Liver (tissue), 3 donors: Measurements from ENCODE around the gene GNG12.
"Not testable (repeated sequence)": the region's sequence is repeated elsewhere in the genome, so short reads cannot be mapped to it uniquely, and the experiment has no call there.

Source experiments
- ATF3 ChIP-seq: IDR thresholded peaks from 2 replicates; pipeline ENCODE4 v1.6.1; 2016; ENCODE audit warnings: antibody characterized with exemption
- CTCF ChIP-seq: fragments of 150-350 bp; IDR thresholded peaks from 2 replicates; pipeline ENCODE4 v1.5.1; 2017; ENCODE audit warnings: improper control_type of control experiment, low read depth, low read length; ENCODE audit not compliant: missing input control
- FOXA1 ChIP-seq: IDR thresholded peaks from 2 replicates; pipeline ENCODE4 v1.6.1; 2016; ENCODE audit warnings: antibody characterized with exemption
- MAX ChIP-seq: IDR thresholded peaks from 2 replicates; pipeline ENCODE4 v1.6.1; 2016; ENCODE audit warnings: antibody characterized with exemption
- NR2F2 ChIP-seq: IDR thresholded peaks from 2 replicates; pipeline ENCODE4 v1.6.1; 2016; ENCODE audit warnings: antibody characterized with exemption
- RAD21 ChIP-seq, 2 donors: IDR thresholded peaks; 2 replicates each; pipeline ENCODE4 v1.6.1; 2016; ENCODE audit warnings: antibody characterized with exemption in 2 of 2, mild to moderate bottlenecking in 2 of 2
- REST ChIP-seq: IDR thresholded peaks from 2 replicates; pipeline ENCODE4 v1.6.1; 2016; ENCODE audit warnings: antibody characterized with exemption, mild to moderate bottlenecking
- RXRA ChIP-seq, 2 donors: IDR thresholded peaks; 2 replicates each; pipeline ENCODE4 v1.6.1; 2017 to 2018; ENCODE audit warnings: antibody characterized with exemption in 2 of 2, mild to moderate bottlenecking in 1 of 2
- TAF1 ChIP-seq: conservative IDR thresholded peaks from 2 replicates; pipeline ENCODE4 v1.6.1; 2016; ENCODE audit warnings: antibody characterized with exemption, mild to moderate bottlenecking
- donor health status: healthy.
- donor health status: healthy.

GRCh38 chr1:67730312-67730711, 103.0 kb downstream of the GNG12 start:
- not testable (repeated sequence) for TF ChIP-seq FOXA1; TAF1; RAD21 (IDR thresholded peaks at IDR 0.05); REST; MAX; ATF3; CTCF; RXRA (IDR thresholded peaks at IDR 0.05); NR2F2
